NB4 (cell line): Measurements from ENCODE around the gene CPLX1.

ENCODE experiments used
- CTCF ChIP-seq: IDR thresholded peaks from one replicate; pipeline ENCODE4 v1.5.1; 2012; ENCODE audit warnings: low read depth, low read length
- MAX ChIP-seq: IDR thresholded peaks from 2 replicates; pipeline ENCODE4 v1.6.1; 2011; ENCODE audit warnings: low read depth, low read length
- MYC ChIP-seq: IDR thresholded peaks from 2 replicates; pipeline ENCODE4 v1.6.1; 2011; ENCODE audit warnings: low read depth, low read length
- POLR2A ChIP-seq: IDR thresholded peaks from 2 replicates; pipeline ENCODE4 v1.6.1; 2011; ENCODE audit warnings: mild to moderate bottlenecking; ENCODE audit not compliant: insufficient read length; ENCODE audit errors: extremely low read depth

- TF ChIP-seq CTCF (no peak), POLR2A (no peak), MYC (no peak), MAX (no peak)
Observed at GRCh38 chr4:754221-755120, 71.5 kb downstream of the CPLX1 start.
